ENCODE measurements around the gene TRPV6.

TRPV6 gene

DNA sequence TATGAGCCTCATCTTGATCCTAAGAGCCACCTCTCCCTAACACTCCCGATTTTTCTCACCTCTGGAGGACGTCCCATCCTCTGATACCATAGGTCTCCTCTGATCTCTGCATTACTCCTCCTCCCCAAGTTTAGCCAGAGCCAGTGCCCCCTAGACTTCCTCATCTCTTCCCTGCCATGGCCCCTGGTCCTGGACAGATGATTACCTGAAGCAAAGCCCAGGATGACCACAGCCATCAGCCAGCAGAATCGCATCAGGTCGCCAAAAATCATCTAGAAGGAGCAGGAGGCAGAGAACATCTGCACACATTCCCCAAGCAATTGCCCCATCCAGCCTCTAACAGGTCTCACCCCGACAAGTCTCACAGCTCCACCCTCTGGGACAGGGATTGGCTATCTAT is 11.7 kb downstream of the TRPV6 start:
- DNase-seq (ENCODE audit: extremely low spot score), result no peak
- ChIA-PET POLR2A (no interaction called here), CTCF (interaction anchor here (1.1 to 3.3 kb wide), 5 partner anchors 8 to 341 kb away, joined by 4 to 22 read pairs (median 7); no protein-coding TSS in a partner anchor)
- no peak for TF ChIP-seq L3MBTL2 (conservative IDR thresholded peaks at IDR 0.05)
- TF ChIP-seq SP1 (IDR thresholded peaks at IDR 0.05), result no peak
- TF ChIP-seq HDGF (IDR thresholded peaks at IDR 0.05; ENCODE audit: borderline replicate concordance), result no peak
- TF ChIP-seq TARDBP (IDR thresholded peaks at IDR 0.05), result no peak

DNA sequence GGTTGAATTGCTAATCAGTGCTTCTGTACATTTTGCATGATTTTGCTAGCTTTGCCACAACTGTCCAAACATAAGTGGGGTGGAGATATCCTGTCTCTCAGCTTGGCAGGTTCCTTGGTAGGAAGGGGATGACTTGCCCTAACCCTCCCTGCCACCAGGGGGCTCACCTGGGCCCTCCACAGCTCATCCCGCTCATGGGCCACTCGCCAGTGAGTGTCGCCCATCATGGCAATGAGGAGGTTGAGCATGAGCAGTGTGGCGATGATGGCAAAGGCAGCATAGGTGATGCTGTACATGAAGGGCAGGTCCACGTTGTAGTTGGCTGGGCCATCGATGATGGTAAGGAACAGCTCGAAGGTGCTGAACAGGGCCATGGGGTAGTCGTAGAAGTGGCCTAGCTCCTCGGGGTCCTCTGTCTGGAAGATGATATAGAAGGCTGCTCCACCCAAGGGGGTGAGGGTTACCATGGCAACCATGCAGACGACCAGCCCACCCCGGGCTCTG is 12.2 kb downstream of the TRPV6 start:
- DNase-seq (ENCODE audit: extremely low spot score), result peak; percentile 73
- TF ChIP-seq L3MBTL2 (conservative IDR thresholded peaks at IDR 0.05) (no peak), FOXA1 (IDR thresholded peaks at IDR 0.05) (no peak), ARNT (IDR thresholded peaks at IDR 0.05) (no peak), ZNF384 (IDR thresholded peaks at IDR 0.05) (no peak), SP1 (IDR thresholded peaks at IDR 0.05) (no peak), FOXM1 (IDR thresholded peaks at IDR 0.05; ENCODE audit: borderline replicate concordance) (no peak), TARDBP (IDR thresholded peaks at IDR 0.05) (no peak), SUZ12 (IDR thresholded peaks at IDR 0.05) (no peak), CTBP1 (IDR thresholded peaks at IDR 0.05; ENCODE audit: borderline replicate concordance) (no peak), BHLHE40 (IDR thresholded peaks at IDR 0.05; ENCODE audit: borderline replicate concordance) (no peak), FOXK2 (IDR thresholded peaks at IDR 0.05) (no peak), HDGF (IDR thresholded peaks at IDR 0.05; ENCODE audit: borderline replicate concordance) (no peak), LEF1 (IDR thresholded peaks at IDR 0.05; ENCODE audit: borderline replicate concordance) (no peak), ELF4 (IDR thresholded peaks at IDR 0.05) (no peak), NFRKB (IDR thresholded peaks at IDR 0.05) (no peak)
- TF ChIP-seq, protein P1, sequence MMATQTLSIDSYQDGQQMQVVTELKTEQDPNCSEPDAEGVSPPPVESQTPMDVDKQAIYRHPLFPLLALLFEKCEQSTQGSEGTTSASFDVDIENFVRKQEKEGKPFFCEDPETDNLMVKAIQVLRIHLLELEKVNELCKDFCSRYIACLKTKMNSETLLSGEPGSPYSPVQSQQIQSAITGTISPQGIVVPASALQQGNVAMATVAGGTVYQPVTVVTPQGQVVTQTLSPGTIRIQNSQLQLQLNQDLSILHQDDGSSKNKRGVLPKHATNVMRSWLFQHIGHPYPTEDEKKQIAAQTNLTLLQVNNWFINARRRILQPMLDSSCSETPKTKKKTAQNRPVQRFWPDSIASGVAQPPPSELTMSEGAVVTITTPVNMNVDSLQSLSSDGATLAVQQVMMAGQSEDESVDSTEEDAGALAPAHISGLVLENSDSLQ (IDR thresholded peaks at IDR 0.05), result no peak
- POLR2A ChIA-PET, result no interaction called here
- CTCF ChIA-PET, result interaction anchor here (0.8 to 3.3 kb wide), 11 partner anchors 8 to 432 kb away, joined by 3 to 22 read pairs (median 5); partner anchors contain the start of gene EPHB6

DNA sequence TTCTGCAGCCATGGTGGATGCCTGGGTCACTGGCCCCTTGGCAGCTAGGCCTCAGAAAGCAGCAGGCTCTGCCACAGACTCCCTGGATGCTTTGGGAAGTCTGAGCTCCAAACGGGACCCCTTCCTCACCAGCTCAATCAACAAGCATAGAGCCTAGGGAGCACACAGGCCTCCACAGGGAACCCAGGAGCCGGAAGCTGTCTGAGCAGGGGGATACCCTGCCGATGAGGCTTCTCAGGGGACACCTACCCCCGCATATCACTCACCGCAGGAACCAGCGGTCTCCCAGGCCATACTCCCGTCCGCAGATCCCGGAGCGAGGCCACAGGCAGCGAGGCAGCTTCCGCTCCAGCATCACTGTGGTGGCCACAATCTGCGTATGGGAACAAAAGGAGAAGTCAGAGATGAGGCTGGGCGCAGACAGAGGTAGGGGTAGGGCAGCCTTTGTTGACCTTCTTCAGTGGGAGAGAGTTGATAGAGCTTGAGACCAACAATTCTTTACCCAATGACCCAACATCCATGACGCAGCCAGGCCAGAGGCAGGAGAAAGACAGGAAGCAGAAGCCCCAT is 13.4 kb downstream of the TRPV6 start:
- CTCF ChIA-PET, result interaction anchor here (1.0 to 3.3 kb wide), 7 partner anchors 10 to 433 kb away, joined by 3 to 22 read pairs (median 5); partner anchors contain the start of gene EPHB6
- POLR2A ChIA-PET, result interaction anchor here (1.1 kb wide), 1 partner anchor 17 kb away, joined by 3 read pairs; the partner anchor contains the start of gene EPHB6
- TF ChIP-seq CTBP1 (IDR thresholded peaks at IDR 0.05; ENCODE audit: borderline replicate concordance) (no peak), TARDBP (IDR thresholded peaks at IDR 0.05) (no peak), SUZ12 (IDR thresholded peaks at IDR 0.05) (no peak), SP1 (IDR thresholded peaks at IDR 0.05) (no peak), FOXK2 (IDR thresholded peaks at IDR 0.05) (no peak), FOXM1 (IDR thresholded peaks at IDR 0.05; ENCODE audit: borderline replicate concordance) (no peak), BHLHE40 (IDR thresholded peaks at IDR 0.05; ENCODE audit: borderline replicate concordance) (no peak), L3MBTL2 (conservative IDR thresholded peaks at IDR 0.05) (no peak), ARNT (IDR thresholded peaks at IDR 0.05) (no peak)
- TF ChIP-seq, protein P1 (IDR thresholded peaks at IDR 0.05), result no peak
- no peak for DNase-seq (ENCODE audit: extremely low spot score)

DNA sequence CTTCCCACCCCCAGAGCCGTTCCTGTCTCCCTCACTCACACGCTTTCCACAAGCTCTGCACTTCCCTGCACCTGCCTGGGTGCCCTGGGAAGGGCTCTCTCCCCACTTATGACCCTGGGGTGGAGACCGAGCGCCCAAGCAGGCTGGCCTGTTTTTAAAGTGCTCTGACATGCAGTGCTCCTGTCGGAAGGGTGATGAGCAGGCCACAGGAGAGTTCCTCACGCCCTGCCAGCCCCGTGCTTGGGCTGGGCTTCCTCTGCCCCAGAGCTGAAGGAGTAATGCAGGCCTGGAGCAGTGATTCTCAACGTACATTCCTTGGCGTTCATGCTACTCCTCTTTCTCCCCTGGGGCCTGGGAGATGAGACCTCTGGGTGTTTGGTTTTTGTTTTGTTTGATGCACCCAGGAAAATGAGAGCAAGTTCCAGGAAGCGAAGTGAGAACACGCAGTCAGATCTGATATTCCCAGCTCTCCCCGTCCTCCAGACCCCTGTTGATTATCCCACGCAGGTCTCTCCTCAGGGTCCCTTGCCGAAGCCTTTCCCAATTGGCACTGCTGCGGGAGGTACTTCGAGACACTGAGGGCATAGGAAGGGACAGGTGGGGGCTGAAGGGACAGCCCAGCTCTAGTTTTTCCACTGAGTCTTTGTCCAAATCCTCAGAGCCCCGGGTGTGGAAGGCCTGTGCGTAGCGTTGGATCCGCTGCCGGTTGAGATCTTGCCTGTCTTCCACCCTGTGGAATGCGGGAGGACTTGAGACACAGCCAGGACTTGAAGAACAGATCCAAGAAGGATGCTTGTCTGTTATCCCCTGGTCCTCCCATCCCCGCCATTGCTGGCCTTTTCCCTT is 14.1 kb downstream of the TRPV6 start:
- no peak for DNase-seq (ENCODE audit: extremely low spot score)
- TF ChIP-seq FOXA1 (IDR thresholded peaks at IDR 0.05) (no peak), L3MBTL2 (conservative IDR thresholded peaks at IDR 0.05) (no peak), FOXK2 (IDR thresholded peaks at IDR 0.05) (no peak)
- POLR2A ChIA-PET, result interaction anchor here (1.1 kb wide), 1 partner anchor 17 kb away, joined by 3 read pairs; the partner anchor contains the start of gene EPHB6
- CTCF ChIA-PET, result interaction anchor here (0.7 to 3.3 kb wide), 3 partner anchors 10 to 344 kb away, joined by 3 to 22 read pairs (median 14); no protein-coding TSS in a partner anchor

DNA sequence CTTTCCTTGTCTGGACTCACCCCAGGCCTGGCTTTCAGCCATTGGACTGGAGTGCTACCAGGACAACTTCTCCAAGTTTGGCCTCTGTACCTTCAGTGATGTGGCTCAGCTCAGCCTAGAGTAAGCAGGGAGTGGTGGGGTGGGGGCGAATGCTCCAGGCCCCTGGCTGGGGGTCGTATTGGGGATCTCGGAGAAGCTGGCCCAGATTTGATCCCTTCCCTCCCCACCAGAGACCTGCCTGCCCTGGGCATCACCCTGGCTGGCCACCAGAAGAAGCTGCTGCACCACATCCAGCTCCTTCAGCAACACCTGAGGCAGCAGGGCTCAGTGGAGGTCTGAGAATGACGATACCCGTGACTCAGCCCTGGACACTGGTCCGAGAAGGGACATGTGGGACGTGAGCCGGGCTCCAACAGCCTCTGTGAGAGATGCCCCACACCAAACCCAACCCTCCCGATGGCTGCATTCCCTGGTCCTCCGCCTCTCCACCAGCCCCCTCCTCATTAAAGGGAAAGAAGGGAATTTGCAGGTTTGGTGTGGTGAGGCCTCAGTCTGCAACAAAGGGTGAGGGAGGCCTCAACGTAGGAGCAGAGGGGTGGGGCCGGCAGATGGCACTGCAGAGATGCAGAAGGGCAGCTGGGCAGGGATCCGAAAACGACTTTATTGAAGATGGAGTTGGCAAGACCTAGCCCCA is 14.8 kb downstream of the TRPV6 start:
- DNase-seq (ENCODE audit: extremely low spot score), result no peak
- POLR2A ChIA-PET, result no interaction called here
- CTCF ChIA-PET, result interaction anchor here (3.3 kb wide), 1 partner anchor 11 kb away, joined by 14 read pairs; no protein-coding TSS in a partner anchor
- TF ChIP-seq SUZ12 (IDR thresholded peaks at IDR 0.05), result no peak
- no peak for TF ChIP-seq FOXM1 (IDR thresholded peaks at IDR 0.05; ENCODE audit: borderline replicate concordance)
- no peak for TF ChIP-seq ELF4 (IDR thresholded peaks at IDR 0.05)
- no peak for TF ChIP-seq HDGF (IDR thresholded peaks at IDR 0.05; ENCODE audit: borderline replicate concordance)

DNA sequence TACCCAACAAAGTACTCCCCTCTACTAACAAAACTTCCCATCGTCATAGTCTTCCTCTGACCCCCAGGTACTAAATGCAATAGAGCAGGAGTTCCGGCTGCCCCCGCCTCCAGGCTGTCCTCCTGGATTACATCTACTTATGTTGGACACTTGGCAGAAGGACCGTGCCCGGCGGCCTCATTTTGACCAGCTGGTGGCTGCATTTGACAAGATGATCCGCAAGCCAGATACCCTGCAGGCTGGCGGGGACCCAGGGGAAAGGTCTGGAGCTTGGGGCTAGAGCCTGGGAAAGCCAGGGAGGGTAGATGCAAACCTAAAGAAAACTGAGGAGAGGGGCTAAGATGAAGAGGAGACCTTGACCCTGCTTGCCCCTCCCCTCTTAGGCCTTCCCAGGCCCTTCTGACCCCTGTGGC is 15.4 kb downstream of the TRPV6 start:
- TF ChIP-seq SP1 (IDR thresholded peaks at IDR 0.05) (no peak), FOXM1 (IDR thresholded peaks at IDR 0.05; ENCODE audit: borderline replicate concordance) (no peak), BHLHE40 (IDR thresholded peaks at IDR 0.05; ENCODE audit: borderline replicate concordance) (no peak), CTBP1 (IDR thresholded peaks at IDR 0.05; ENCODE audit: borderline replicate concordance) (no peak), FOXA1 (IDR thresholded peaks at IDR 0.05) (no peak), SUZ12 (IDR thresholded peaks at IDR 0.05) (no peak), ZNF384 (IDR thresholded peaks at IDR 0.05) (no peak), LEF1 (IDR thresholded peaks at IDR 0.05; ENCODE audit: borderline replicate concordance) (no peak), HDGF (IDR thresholded peaks at IDR 0.05; ENCODE audit: borderline replicate concordance) (no peak), TARDBP (IDR thresholded peaks at IDR 0.05) (no peak), ARNT (IDR thresholded peaks at IDR 0.05) (no peak), FOXK2 (IDR thresholded peaks at IDR 0.05) (no peak), ELF4 (IDR thresholded peaks at IDR 0.05) (no peak), L3MBTL2 (conservative IDR thresholded peaks at IDR 0.05) (no peak), NFRKB (IDR thresholded peaks at IDR 0.05) (no peak)
- TF ChIP-seq, protein P1 (IDR thresholded peaks at IDR 0.05), result no peak
- CTCF ChIA-PET, result no interaction called here
- POLR2A ChIA-PET, result no interaction called here
- no peak for DNase-seq (ENCODE audit: extremely low spot score)
